Effector memory CD8-positive, alpha-beta T cell (primary cell): Measurements from ENCODE around the gene ZBTB47.

ENCODE experiments used
- ATAC-seq: fragments of 150-1000 bp; cut with Tn5 transposase; replicated peaks from 2 replicates; pipeline ENCODE4 v1.10.0; 2021; ENCODE audit warnings: mild to moderate bottlenecking, moderate library complexity
- DNase-seq, 3 experiments: peaks; one replicate each; pipeline ENCODE4 v3.0.0; 2021
- H3K27ac Mint-ChIP-seq, 2 donors: one replicate each; pipeline ENCODE4 v1.8.0; 2022; ENCODE audit warnings: mild to moderate bottlenecking in 2 of 2, mixed read lengths in 2 of 2, moderate library complexity in 2 of 2
- H3K27me3 Mint-ChIP-seq, 2 donors: one replicate each; pipeline ENCODE4 v1.8.0; 2022; ENCODE audit warnings: mixed read lengths in 2 of 2
- H3K36me3 Mint-ChIP-seq: one replicate; pipeline ENCODE4 v1.8.0; 2022; ENCODE audit warnings: mild to moderate bottlenecking, moderate library complexity, mixed read lengths; ENCODE audit not compliant: insufficient read depth
- H3K4me1 Mint-ChIP-seq, 2 donors: one replicate each; pipeline ENCODE4 v1.8.0; 2022; ENCODE audit warnings: low read depth in 2 of 2, mixed read lengths in 2 of 2
- H3K4me3 Mint-ChIP-seq, 2 donors: one replicate each; pipeline ENCODE4 v1.8.0; 2022; ENCODE audit warnings: mild to moderate bottlenecking in 2 of 2, mixed read lengths in 2 of 2, moderate library complexity in 2 of 2
- H3K9me3 Mint-ChIP-seq, 2 donors: one replicate each; pipeline ENCODE4 v1.8.0; 2022; ENCODE audit warnings: mixed read lengths in 2 of 2

The ZBTB47 gene

GRCh38 chr3:42696356-42697288, 43.1 kb downstream of the ZBTB47 start:
- Mint-ChIP-seq H3K36me3 (no peaks in the 10 kb centered on the region), H3K27me3 (peaks cover 8 to 15% of the 10 kb centered on the region in 2 donors), H3K27ac (no peak overlapping the region), H3K4me3 (no peak overlapping the region), H3K4me1 (peaks cover 12 to 17% of the 10 kb centered on the region in 2 donors), H3K9me3 (no peaks in the 10 kb centered on the region)
- no peak for ATAC-seq
- no peak for DNase-seq

- Mint-ChIP-seq H3K4me3 (no peak overlapping the region), H3K4me1 (peaks cover 12 to 18% of the 10 kb centered on the region in 2 donors), H3K9me3 (no peaks in the 10 kb centered on the region), H3K27me3 (peaks cover 9 to 15% of the 10 kb centered on the region in 2 donors), H3K36me3 (no peaks in the 10 kb centered on the region), H3K27ac (no peak overlapping the region)
- ATAC-seq (no peak), DNase-seq (no peak)
Observed at GRCh38 chr3:42697289-42698051, 44.0 kb downstream of the ZBTB47 start.

- H3K27me3 Mint-ChIP-seq: peaks cover 15 to 16% of the 10 kb centered on the region in 2 donors
- H3K36me3 Mint-ChIP-seq: no peaks in the 10 kb centered on the region
- no peaks in the 10 kb centered on the region for H3K9me3 Mint-ChIP-seq
- no peak overlapping the region for H3K4me3 Mint-ChIP-seq
- no peak for ATAC-seq
- DNase-seq: no peak
- no peak overlapping the region for H3K27ac Mint-ChIP-seq
- H3K4me1 Mint-ChIP-seq: peaks cover 12 to 18% of the 10 kb centered on the region in 2 donors
Observed at GRCh38 chr3:42698216-42698910, 44.9 kb downstream of the ZBTB47 start.

- ATAC-seq: peak; percentile 63
- no peak overlapping the region for H3K27ac Mint-ChIP-seq
Observed at GRCh38 chr3:42698911-42699230, 45.4 kb downstream of the ZBTB47 start.

GRCh38 chr3:42699511-42699971, 46.0 kb downstream of the ZBTB47 start:
- Mint-ChIP-seq H3K4me3 (no peak overlapping the region), H3K36me3 (no peaks in the 10 kb centered on the region), H3K9me3 (no peaks in the 10 kb centered on the region), H3K4me1 (peaks cover 12 to 18% of the 10 kb centered on the region in 2 donors), H3K27me3 (peaks cover 15 to 22% of the 10 kb centered on the region in 2 donors), H3K27ac (no peak overlapping the region)
- DNase-seq: no peak
- no peak for ATAC-seq

More at GRCh38 chr3:42698911-42699230, 45.4 kb downstream of the ZBTB47 start:
- no peak for DNase-seq
- Mint-ChIP-seq H3K4me1 (peaks cover 12 to 18% of the 10 kb centered on the region in 2 donors), H3K27me3 (peaks cover 15 to 21% of the 10 kb centered on the region in 2 donors), H3K9me3 (no peaks in the 10 kb centered on the region), H3K4me3 (no peak overlapping the region), H3K36me3 (no peaks in the 10 kb centered on the region)

- H3K27ac Mint-ChIP-seq: peak overlapping the region in 1 of 2 donors; percentile 59
- H3K4me3 Mint-ChIP-seq: no peak overlapping the region
- H3K27me3 Mint-ChIP-seq: peaks cover 15 to 23% of the 10 kb centered on the region in 2 donors
- H3K4me1 Mint-ChIP-seq: peaks cover 12 to 18% of the 10 kb centered on the region in 2 donors
- no peaks in the 10 kb centered on the region for H3K36me3 Mint-ChIP-seq
- H3K9me3 Mint-ChIP-seq: no peaks in the 10 kb centered on the region
- ATAC-seq (no peak), DNase-seq (no peak)
Observed at GRCh38 chr3:42700366-42701288, 47.1 kb downstream of the ZBTB47 start.

GRCh38 chr3:42701371-42702065, 48.0 kb downstream of the ZBTB47 start:
- Mint-ChIP-seq H3K4me1 (peaks cover 12 to 18% of the 10 kb centered on the region in 2 donors), H3K27me3 (peaks cover 15 to 31% of the 10 kb centered on the region in 2 donors), H3K9me3 (no peaks in the 10 kb centered on the region), H3K4me3 (no peak overlapping the region), H3K36me3 (no peaks in the 10 kb centered on the region), H3K27ac (peak overlapping the region in 1 of 2 donors; percentile 59)
- peak; percentile 58 to 60 (median 58) for DNase-seq
- ATAC-seq: peak; percentile 87

- Mint-ChIP-seq H3K9me3 (no peaks in the 10 kb centered on the region), H3K27me3 (peaks cover 16 to 38% of the 10 kb centered on the region in 2 donors), H3K27ac (peak within 1 kb of the TSS in 1 of 2 donors; percentile 59), H3K36me3 (no peaks in the 10 kb centered on the region), H3K4me1 (peaks cover 12 to 18% of the 10 kb centered on the region in 2 donors), H3K4me3 (no peak within 1 kb of the TSS)
- no peak for DNase-seq
- ATAC-seq: no peak
Observed at GRCh38 chr3:42702066-42702951, 48.8 kb downstream of the ZBTB47 start, which contains the start of gene HHATL. Gene HHATL, minus strand, starts transcription at chr3:42702798. Its CDS starts 1,972 bp downstream, at chr3:42700826.

DNA sequence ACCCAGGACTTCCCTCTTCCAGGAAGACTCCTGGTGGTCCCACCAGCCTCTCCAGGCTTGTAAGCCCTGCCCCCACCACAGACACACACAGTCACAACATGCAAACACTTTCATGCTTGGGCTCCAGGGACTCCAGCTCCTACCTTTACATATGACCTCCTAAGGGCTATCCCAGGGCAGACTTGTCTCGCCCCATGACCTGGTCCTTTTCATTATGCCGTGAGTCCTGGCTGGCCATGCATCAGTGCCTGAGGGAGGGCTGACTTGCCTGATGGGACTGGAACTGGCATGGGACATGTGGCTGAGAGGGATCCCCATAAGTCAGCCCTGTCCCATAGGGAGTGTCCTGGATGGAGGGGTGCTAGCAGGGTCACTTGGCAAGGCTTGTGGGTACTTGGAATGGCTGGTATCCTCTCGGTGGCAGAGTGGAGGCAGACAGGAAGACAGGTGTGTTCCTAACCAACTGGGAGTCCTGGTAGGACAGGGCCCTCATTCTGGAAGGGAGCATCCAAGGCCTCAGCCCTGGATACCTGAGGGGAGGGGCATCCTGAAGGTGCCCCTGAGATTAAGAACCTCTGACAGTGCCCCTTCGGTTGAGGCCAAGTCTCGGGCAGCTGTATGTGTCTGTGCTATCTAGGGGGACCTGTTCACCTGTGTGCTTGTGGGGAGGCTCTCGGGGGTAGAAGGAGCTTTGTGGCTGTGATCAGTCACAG, 49.6 kb downstream of the ZBTB47 start:
- ATAC-seq (no peak), DNase-seq (no peak)
- H3K9me3 Mint-ChIP-seq: no peaks in the 10 kb centered on the region
- H3K27ac Mint-ChIP-seq: no peak overlapping the region
- no peak overlapping the region for H3K4me3 Mint-ChIP-seq
- H3K27me3 Mint-ChIP-seq: peaks cover 21 to 45% of the 10 kb centered on the region in 2 donors
- H3K4me1 Mint-ChIP-seq: peaks cover 12 to 18% of the 10 kb centered on the region in 2 donors
- no peaks in the 10 kb centered on the region for H3K36me3 Mint-ChIP-seq

- Mint-ChIP-seq H3K4me1 (peaks cover 10 to 15% of the 10 kb centered on the region in 2 donors), H3K27ac (no peak overlapping the region), H3K9me3 (no peaks in the 10 kb centered on the region), H3K36me3 (no peaks in the 10 kb centered on the region), H3K27me3 (peaks cover 21 to 46% of the 10 kb centered on the region in 2 donors), H3K4me3 (no peak overlapping the region)
- no peak for DNase-seq
- ATAC-seq: no peak
Observed at GRCh38 chr3:42703695-42704025, 50.2 kb downstream of the ZBTB47 start.
